NK-92 treated with Interleukin-12 subunit alpha and Interleukin-12 subunit beta, amount 100 ng/mL, for 24 hours (cell line): Measurements from ENCODE around the gene HOXC5.

ENCODE experiments used
- DNase-seq: peaks from one replicate; lab custom pipeline; 2025; lab: John Stamatoyannopoulos, UW

HOXC5 gene

DNA sequence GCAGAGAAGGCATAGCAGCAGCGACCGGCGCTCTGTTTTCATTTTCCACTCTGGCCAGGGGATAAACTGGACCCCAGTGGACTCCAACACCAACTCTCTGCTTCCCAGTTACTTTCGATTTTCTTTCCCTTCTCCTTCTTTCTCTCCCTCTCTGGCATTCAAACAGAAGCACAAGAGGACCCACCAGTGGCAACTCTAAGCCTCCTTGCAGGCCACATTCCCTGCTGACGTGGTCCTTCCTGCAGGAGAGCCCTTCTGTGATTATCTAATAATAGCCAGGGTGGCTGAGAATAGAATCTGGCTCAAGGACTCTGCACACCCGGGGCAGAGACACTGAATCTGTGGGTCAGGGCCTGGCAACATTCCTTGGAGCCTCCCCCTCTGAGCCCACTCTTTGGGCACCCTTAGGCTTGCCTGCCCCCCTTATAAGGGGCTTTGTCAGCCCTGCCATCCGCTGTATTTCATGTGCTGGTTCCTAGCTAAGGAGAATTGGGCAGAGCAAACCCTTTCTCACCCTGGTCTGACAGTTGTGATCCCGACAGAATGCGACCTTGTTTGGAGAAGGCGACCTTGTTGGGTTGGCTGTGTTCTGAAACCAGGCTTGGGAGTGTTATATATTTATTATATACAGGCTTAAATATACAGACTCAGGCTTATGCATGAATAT is 12.8 kb upstream of the HOXC5 start:
- DNase-seq = no peak

DNA sequence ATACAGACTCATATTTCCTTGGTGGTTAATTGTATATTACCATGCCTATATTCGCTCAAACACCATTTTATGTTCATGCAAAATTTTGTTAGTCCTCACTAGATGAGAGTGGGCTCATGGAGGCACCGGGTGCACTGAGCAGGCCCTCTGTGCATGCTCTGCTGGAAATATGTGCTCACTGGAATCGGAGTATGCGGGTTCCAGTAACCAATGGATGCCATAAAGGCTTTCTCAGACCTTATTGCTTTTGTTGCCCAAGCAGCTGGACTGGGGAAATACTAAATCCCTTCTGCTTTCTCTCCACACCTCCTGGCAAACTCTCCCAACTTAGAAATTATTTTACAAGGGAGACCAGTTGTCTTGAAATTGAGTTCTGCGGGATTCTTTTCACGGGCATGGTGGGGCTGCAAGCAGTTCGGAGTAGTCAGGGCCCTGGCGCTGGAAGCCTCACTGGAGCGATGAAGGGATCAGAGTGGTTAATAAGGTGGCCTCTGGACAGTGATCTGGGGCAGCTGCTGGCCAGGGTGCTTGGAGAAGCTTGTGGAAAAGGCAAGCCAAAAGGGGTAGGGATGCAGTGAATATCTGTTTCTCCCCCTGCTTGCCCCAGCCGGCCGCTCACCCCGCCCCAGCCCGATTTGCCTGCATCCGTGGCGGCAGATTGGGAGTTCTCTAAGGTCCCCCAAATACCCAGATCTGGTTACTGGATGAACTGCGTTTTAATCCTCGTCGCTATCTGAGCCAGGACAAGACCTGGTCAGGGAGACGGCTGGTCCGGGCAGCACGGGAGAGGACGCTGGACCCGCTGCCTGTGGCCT is 12.1 kb upstream of the HOXC5 start:
- DNase-seq = no peak

- no peak for DNase-seq
These were observed 11.3 kb upstream of the HOXC5 start for GRCh38 chr12:54021432-54022013.

GRCh38 chr12:54022960-54023884 is 9.6 kb upstream of the HOXC5 start:
- no peak for DNase-seq

DNA sequence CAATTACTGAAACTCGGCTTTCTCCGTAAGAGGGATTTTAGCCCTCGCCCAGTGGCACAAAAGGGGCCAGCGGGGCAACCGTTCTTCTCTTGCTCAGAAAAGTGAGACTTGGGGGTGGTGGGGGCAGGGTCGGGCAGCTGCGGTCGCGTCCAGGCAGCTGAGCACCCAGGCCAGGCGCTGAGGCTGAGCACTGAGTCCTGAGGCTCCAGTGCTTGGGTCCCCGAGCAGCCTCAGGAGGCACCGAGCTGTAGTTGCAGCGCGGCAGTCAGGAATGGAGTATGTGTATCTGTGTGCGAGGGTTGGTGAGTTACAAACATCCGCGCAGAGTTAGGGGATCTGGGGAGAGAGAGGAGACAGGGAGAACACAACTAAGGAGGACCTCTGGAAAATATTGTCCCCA is 8.7 kb upstream of the HOXC5 start:
- no peak for DNase-seq

DNA sequence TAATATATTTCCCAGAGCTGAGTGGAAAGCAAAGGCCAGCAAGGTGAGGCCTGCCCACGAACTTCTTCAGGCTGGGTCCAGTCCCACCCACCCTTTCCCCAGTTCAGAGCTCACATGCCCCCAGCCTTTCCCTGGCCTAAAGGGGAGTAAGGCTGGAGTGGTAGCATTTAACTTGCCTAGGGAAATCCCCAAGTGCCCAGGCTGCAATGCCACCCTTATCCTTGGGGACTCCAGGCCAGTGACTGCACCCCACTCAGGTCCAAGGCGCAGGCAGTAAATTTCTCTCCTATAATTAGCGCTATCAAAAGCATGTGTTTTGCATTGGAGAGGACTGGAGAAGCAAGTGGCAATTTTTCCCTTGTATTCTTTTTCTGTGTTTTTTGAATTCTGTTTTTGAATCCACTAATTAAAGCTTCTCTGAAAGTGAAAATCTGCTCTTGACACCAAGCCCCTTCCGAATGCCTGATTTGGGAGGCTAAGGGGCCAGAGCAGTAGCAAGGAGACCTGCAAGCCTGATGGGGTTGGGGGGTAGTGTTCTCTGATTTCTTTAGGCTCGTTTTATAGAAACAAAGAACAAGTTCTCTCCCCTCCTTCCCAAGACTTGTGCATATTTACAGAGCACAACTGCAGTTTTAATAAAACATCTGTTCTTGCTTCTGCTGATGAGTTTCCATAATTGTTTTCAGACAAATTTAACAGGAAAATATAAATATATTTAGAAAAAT is 8.1 kb upstream of the HOXC5 start:
- no peak for DNase-seq

DNA sequence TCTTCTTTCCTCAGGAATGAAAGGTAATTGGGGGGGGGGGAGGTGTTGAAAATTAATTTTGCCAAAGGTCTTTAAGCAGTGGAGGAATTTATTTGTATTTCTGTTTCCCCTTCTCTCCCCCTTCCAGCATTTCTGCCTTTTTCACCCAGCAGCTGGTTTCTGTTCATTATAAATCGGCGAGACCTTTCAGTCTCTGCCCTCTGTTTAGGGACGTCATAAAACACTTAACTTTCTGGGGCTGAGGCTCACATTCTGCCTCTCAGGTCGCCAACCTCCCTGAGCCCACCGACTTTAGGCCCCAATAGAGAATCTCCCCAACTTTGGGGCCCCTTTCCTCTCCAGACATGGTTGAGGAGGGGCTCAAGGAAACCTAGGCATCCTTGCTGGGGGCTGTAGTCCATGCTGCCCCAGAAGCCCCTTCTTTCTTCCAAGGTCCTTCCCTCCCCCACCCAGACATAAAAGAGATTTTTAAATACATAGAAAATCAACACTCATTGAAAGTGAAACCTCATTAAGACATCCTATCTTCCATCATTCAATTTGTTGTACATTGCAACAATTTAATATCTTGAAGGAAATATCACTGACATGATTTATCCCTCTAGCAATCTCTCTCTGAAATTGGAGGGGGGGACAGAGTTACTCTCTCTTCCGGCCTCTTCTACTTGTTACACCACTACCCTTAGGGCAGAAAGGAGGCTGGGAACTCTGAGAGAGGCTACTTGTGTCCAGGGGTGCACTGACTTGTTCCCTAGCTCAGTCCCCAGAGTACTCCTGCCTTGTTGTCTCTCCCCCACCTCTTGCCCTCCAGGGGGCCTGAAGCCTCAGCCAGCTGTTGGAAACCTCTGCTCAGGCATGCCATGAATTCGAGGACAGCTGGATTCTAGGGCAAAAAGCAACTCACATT is 7.1 kb upstream of the HOXC5 start:
- DNase-seq = no peak

DNA sequence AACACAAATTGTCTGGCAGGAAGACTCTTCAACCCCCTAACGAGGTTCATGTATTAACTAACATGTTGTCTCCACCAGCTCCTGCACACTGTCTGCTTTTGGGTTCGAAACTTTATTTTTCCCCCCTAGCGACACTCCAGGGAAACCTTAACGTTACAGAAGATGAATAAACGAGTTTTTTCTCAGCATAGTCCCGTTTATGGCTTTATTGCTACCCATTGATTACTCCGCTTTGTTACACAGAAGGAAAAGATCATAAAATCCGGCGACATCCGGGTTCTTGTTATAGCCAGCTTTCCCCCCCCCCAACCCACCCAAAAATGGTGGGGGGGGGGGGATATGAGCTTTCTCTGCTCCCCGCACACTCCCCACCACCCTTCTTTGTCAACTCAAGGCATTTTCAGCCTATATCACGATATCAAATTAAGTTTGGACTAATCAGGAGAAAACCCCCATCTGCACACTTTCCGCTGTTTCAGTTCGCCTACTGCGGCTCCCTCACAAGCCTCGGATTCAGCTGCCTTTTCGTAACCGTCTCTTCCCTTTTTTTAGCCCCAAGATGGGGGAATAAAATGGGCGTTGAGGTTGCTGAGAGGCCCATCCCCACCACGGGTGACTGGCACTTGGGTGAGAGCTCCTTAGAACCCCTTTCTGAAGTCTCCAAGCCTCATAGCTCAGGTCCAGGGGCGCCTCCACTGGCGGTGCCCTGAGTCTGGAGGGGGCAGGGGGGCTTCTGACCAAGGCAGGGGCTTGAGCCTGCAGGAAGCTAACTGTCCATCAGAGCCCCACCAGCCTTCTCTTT is 6.0 kb upstream of the HOXC5 start:
- no peak for DNase-seq

DNA sequence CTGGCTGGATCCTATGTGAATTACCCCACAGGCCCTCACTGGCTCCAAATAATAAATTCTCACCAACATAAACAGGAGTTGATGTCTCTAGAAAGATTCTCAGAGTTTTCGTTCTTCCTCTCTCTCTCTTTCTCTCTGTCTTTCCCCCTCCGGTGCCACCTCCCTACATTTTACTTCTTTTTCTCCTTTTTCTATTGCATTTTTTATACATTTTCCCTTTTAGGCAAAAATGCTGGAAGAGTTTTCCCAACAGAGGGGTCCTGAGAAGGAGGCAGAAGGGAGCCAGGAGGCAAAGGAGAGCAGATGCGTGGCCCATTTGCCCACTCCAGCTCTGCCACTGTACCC is 5.4 kb upstream of the HOXC5 start:
- no peak for DNase-seq

DNA sequence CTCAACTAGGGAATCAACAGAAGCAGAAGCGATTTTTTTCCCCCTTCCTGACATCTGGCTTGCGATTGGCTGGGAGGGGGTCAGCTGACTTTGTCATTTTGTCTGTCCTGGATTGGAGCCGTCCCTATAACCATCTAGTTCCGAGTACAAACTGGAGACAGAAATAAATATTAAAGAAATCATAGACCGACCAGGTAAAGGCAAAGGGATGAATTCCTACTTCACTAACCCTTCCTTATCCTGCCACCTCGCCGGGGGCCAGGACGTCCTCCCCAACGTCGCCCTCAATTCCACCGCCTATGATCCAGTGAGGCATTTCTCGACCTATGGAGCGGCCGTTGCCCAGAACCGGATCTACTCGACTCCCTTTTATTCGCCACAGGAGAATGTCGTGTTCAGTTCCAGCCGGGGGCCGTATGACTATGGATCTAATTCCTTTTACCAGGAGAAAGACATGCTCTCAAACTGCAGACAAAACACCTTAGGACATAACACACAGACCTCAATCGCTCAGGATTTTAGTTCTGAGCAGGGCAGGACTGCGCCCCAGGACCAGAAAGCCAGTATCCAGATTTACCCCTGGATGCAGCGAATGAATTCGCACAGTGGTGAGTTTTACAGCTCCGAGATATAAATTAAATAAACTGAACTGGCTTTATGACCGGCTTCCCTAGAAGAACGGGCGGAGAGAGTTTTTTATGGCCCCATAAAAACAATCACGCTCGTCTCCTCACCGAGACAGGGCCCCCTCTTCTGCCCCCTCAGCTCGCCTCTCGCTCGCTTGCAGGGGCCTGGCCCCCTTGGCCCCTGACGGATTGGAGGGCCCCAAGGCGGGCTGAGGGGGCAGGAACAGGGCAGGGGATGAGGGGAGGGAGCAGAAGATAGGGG is 4.3 kb upstream of the HOXC5 start, which contains the start of gene HOXC6:
Gene HOXC6, plus strand, starts transcription at position 127 of the 888 bp plus-strand sequence. Its CDS starts 82 bp downstream, at position 209.
- no peak for DNase-seq

GRCh38 chr12:54029529-54030441 is 3.1 kb upstream of the HOXC5 start:
- no peak for DNase-seq

GRCh38 chr12:54030442-54030801 is 2.4 kb upstream of the HOXC5 start:
- no peak for DNase-seq

DNA sequence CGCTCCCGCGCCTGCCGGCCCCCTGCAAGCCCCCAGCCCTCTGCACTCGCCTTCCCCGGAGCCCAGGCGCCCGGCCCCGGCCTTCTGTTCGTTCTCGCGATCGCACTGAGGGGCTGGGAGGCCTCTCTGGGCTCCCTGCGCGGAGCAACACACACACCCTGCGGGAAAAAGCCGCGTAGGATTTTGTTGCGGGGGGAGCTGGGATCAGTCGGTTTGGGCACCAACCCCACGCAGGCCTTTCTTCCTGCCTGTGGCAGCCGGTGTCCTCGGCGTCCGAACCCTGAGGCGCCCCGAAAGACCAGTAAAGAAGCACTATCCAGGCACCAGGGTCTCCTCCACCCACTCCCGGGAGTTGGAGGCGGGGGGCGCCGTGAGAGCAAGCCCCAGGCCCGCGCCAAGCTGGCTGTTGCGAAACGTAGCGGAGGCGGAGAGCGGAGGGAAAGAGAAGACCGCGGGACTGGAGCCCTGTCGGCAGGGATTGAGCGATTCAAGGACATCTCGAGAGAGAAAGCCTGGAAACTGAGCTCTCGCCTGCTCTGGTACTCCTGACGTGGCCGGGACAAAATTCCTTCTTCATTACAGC is 1.9 kb upstream of the HOXC5 start:
- DNase-seq = no peak

DNA sequence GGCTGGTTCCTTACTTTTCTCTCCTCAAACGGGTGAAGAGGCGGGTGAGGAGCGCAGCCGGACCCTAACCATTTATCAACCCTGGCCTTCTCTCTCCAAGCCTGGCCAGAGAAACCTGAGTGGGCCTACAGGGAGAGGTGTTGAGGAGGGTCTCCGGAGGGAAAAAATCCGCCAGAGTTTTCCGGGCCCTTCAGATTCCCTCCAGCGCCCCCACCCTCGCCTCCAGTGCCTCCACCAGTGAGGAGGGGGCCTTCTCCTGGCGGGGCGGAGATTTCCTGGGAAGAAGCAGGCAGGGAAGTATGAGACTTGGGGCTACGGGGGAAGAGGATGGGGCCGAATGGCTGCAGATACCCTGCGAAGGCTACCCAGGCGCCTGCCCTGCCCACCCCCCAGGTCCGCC is 1.4 kb upstream of the HOXC5 start:
- no peak for DNase-seq

DNA sequence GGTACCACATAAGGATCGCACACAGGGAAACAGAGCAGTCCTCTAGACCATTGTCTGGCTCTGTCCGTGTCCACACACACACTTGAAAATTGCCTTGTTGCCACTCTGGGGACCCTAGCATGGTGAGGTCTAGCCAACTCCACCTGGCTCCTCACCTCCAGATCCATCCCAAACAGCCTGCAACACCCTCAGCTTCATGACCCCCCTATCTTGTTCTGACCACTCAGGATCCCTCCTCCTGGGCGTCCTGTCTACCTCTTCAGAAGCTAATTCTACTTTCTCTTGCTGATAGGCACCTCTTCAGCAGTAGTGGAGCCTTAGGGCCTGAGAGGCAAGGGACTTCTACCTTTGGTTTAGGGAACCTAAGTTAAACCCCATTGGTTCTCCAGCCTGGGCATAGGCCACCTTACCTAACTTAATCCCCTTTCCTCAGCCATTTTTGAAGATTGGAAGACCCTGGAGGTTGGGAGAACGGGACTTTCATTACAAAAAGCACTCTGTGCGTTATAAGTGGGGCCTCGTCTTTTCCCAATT is 697 bp upstream of the HOXC5 start:
- DNase-seq = no peak

- DNase-seq = no peak
These were observed 493 bp downstream of the HOXC5 start for GRCh38 chr12:54033106-54033979.
